ENCODE data around the gene SERINC2. TPM values are rescaled to one million over a fixed set of nuclear protein-coding genes. Genes with fewer than 3 reads are reported as not detected.

SERINC2 gene
- total and polyA plus RNA-seq, 4 donors: 4.9 to 66.4 (median 38.7) TPM

DNA sequence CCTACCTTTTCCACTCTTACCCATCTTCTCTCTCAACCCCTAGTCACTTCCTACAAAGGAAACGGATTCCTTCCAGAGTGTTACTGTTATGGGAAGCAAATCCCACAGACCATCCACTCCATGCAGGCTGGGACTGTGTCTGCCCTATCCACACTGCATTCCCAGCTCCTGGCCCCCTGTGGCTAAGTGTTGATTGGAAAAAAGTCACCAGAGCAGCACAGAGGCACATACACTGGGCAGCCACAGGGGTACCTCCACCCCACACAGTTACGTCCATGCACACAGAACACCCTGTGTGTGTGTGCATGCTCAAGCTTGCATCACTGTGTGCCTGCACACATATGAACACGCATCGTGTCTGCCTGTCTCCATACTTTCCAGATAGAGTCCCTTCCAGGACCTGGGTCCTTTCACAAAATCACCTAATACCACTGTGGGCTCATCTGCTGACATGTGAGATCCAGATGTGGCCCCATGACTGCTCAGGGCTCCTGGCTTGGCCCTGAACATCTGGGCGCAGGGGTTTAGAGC, 4.2 kb upstream of the SERINC2 start:
- H3K4me3 ChIP-seq (ENCODE audit: low read depth in 1 of 3, low read length in 3 of 3): no peak overlapping the region
- no peaks in the 10 kb centered on the region for H3K9me3 ChIP-seq (ENCODE audit: control insufficient read depth in 4 of 4, low read length in 3 of 4)
- TF ChIP-seq JUND (IDR thresholded peaks at IDR 0.05) (no peak), FOXA1 (IDR thresholded peaks at IDR 0.05) (no peak)
- no peaks in the 10 kb centered on the region for H3K36me3 ChIP-seq (ENCODE audit: control insufficient read depth in 4 of 4, insufficient read depth in 3 of 4, low read depth in 1 of 4, low read length in 3 of 4)
- no peak for DNase-seq (ENCODE audit: low spot score)
- no peaks in the 10 kb centered on the region for H3K27me3 ChIP-seq (ENCODE audit: control insufficient read depth in 4 of 4, insufficient read depth in 4 of 4, low read length in 3 of 4)
- H3K4me1 ChIP-seq (ENCODE audit: control insufficient read depth in 4 of 4, insufficient read depth in 4 of 4, low read length in 3 of 4): peaks cover 0 to 7% (median 3%) of the 10 kb centered on the region in 4 donors
- no peak overlapping the region for H3K27ac ChIP-seq (ENCODE audit: low read depth in 1 of 2, low read length in 2 of 2)
- WGBS: 91% methylated on average over 5 of the region's 5 CpGs
- H3K9ac ChIP-seq (ENCODE audit: low read depth in 1 of 2, low read length in 2 of 2): no peak overlapping the region

GRCh38 chr1:31409946-31410858, 2.8 kb upstream of the SERINC2 start:
- peaks cover 2 to 15% (median 8%) of the 10 kb centered on the region in 4 donors for H3K4me1 ChIP-seq (ENCODE audit: control insufficient read depth in 4 of 4, insufficient read depth in 4 of 4, low read length in 3 of 4)
- no peaks in the 10 kb centered on the region for H3K36me3 ChIP-seq (ENCODE audit: control insufficient read depth in 4 of 4, insufficient read depth in 3 of 4, low read depth in 1 of 4, low read length in 3 of 4)
- TF ChIP-seq HNF4A (conservative IDR thresholded peaks at IDR 0.05) (no peak), GABPA (IDR thresholded peaks at IDR 0.05 in 1 of 2, conservative IDR thresholded peaks at IDR 0.05 in 1 of 2) (no peak), TAF1 (conservative IDR thresholded peaks at IDR 0.05) (no peak), FOXA2 (IDR thresholded peaks at IDR 0.05) (no peak), RAD21 (IDR thresholded peaks at IDR 0.05) (no peak), JUND (IDR thresholded peaks at IDR 0.05) (no peak), HNF4G (IDR thresholded peaks at IDR 0.05) (no peak), YY1 (IDR thresholded peaks at IDR 0.05) (no peak), REST (IDR thresholded peaks at IDR 0.05) (no peak), FOXA1 (IDR thresholded peaks at IDR 0.05) (no peak), CTCF (IDR thresholded peaks at IDR 0.05; ENCODE audit: low read depth, low read length, missing input control) (no peak)
- TF ChIP-seq, protein P1, sequence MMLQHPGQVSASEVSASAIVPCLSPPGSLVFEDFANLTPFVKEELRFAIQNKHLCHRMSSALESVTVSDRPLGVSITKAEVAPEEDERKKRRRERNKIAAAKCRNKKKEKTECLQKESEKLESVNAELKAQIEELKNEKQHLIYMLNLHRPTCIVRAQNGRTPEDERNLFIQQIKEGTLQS (IDR thresholded peaks at IDR 0.05): no peak
- TF ChIP-seq, protein P2, sequence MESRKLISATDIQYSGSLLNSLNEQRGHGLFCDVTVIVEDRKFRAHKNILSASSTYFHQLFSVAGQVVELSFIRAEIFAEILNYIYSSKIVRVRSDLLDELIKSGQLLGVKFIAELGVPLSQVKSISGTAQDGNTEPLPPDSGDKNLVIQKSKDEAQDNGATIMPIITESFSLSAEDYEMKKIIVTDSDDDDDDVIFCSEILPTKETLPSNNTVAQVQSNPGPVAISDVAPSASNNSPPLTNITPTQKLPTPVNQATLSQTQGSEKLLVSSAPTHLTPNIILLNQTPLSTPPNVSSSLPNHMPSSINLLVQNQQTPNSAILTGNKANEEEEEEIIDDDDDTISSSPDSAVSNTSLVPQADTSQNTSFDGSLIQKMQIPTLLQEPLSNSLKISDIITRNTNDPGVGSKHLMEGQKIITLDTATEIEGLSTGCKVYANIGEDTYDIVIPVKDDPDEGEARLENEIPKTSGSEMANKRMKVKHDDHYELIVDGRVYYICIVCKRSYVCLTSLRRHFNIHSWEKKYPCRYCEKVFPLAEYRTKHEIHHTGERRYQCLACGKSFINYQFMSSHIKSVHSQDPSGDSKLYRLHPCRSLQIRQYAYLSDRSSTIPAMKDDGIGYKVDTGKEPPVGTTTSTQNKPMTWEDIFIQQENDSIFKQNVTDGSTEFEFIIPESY (IDR thresholded peaks at IDR 0.05): no peak
- TF ChIP-seq, protein P3, sequence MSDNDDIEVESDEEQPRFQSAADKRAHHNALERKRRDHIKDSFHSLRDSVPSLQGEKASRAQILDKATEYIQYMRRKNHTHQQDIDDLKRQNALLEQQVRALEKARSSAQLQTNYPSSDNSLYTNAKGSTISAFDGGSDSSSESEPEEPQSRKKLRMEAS (IDR thresholded peaks at IDR 0.05): no peak
- 88% methylated on average over 6 of the region's 6 CpGs for WGBS
- no peak overlapping the region for H3K27ac ChIP-seq (ENCODE audit: low read depth in 1 of 2, low read length in 2 of 2)
- H3K27me3 ChIP-seq (ENCODE audit: control insufficient read depth in 4 of 4, insufficient read depth in 4 of 4, low read length in 3 of 4): no peaks in the 10 kb centered on the region
- no peaks in the 10 kb centered on the region for H3K9me3 ChIP-seq (ENCODE audit: control insufficient read depth in 4 of 4, low read length in 3 of 4)
- H3K4me3 ChIP-seq (ENCODE audit: low read depth in 1 of 3, low read length in 3 of 3): no peak overlapping the region
- DNase-seq (ENCODE audit: low spot score): no peak
- H3K9ac ChIP-seq (ENCODE audit: low read depth in 1 of 2, low read length in 2 of 2): no peak overlapping the region

Measured in liver (tissue), 9 donors.